ENCODE data around the gene ASTL. TPM values are rescaled to one million over a fixed set of nuclear protein-coding genes. Genes with fewer than 3 reads are reported as not detected.
A peak's percentile ranks its signal among the peaks of the same experiment; 100 is the strongest.

ASTL gene
- total RNA-seq, 1 experiment from 2014 or later: 2.5 TPM

GRCh38 chr2:96113367-96113677 lies 25.0 kb downstream of the ASTL start:
- DNase-seq (ENCODE audit: low spot score): no peak

GRCh38 chr2:96112501-96113366 lies 25.6 kb downstream of the ASTL start:
- DNase-seq (ENCODE audit: low spot score): no peak

- peak; percentile 23 for DNase-seq (ENCODE audit: low spot score)
Observed at GRCh38 chr2:96111823-96112500, 26.3 kb downstream of the ASTL start.

GRCh38 chr2:96111257-96111640 lies 27.1 kb downstream of the ASTL start:
- DNase-seq (ENCODE audit: low spot score): no peak

GRCh38 chr2:96110621-96111256 lies 27.6 kb downstream of the ASTL start:
- no peak for DNase-seq (ENCODE audit: low spot score)

- DNase-seq (ENCODE audit: low spot score): no peak
Observed at GRCh38 chr2:96109931-96110511, 28.3 kb downstream of the ASTL start.

GRCh38 chr2:96109361-96109680 lies 29.0 kb downstream of the ASTL start:
- DNase-seq (ENCODE audit: low spot score): no peak

- no peak for DNase-seq (ENCODE audit: low spot score)
Observed at GRCh38 chr2:96108541-96109360, 29.6 kb downstream of the ASTL start.

GRCh38 chr2:96108151-96108540 lies 30.2 kb downstream of the ASTL start:
- no peak for DNase-seq (ENCODE audit: low spot score)

- no peak for DNase-seq (ENCODE audit: low spot score)
Observed at GRCh38 chr2:96107708-96108065, 30.6 kb downstream of the ASTL start.

GRCh38 chr2:96106991-96107707 lies 31.2 kb downstream of the ASTL start:
- DNase-seq (ENCODE audit: low spot score): no peak

GRCh38 chr2:96105994-96106715 lies 32.1 kb downstream of the ASTL start:
- no peak for DNase-seq (ENCODE audit: low spot score)

- DNase-seq (ENCODE audit: low spot score): no peak
Observed at GRCh38 chr2:96105152-96105915, 33.0 kb downstream of the ASTL start.

- DNase-seq (ENCODE audit: low spot score): no peak
Observed at GRCh38 chr2:96104487-96104861, 33.8 kb downstream of the ASTL start.

GRCh38 chr2:96103761-96104486 lies 34.4 kb downstream of the ASTL start:
- no peak for DNase-seq (ENCODE audit: low spot score)

GRCh38 chr2:96103187-96103601 lies 35.1 kb downstream of the ASTL start:
- DNase-seq (ENCODE audit: low spot score): no peak

- no peak for DNase-seq (ENCODE audit: low spot score)
Observed at GRCh38 chr2:96102596-96103186, 35.6 kb downstream of the ASTL start.

GRCh38 chr2:96100893-96101304 lies 37.4 kb downstream of the ASTL start:
- DNase-seq (ENCODE audit: low spot score): no peak

Measured in HT-29 (cell line).